Heart left ventricle (tissue), 16 donors: Measurements from ENCODE around the gene CANT1. TPM values are rescaled to one million over a fixed set of nuclear protein-coding genes. Genes with fewer than 3 reads are reported as not detected.
"Not testable (repeated sequence)": the region's sequence is repeated elsewhere in the genome, so short reads cannot be mapped to it uniquely, and the experiment has no call there.

Experiments
- ATAC-seq, 4 donors: fragments of 200-7000 bp; cut with Tn5 transposase; one replicate each; pipeline ENCODE4 v1.9.1; 2020 to 2022; ENCODE audit warnings: moderate library complexity in 4 of 4, mild to moderate bottlenecking in 3 of 4, moderate number of reproducible peaks in 1 of 4
- DNase-seq, 5 donors: peaks; one replicate each; pipeline ENCODE4 v3.0.0-alpha.2; 2020
- H3K27ac ChIP-seq, 12 donors: fragments of 200-600 bp; sonication (generic) in 4 of 12; one replicate each; pipeline versions ENCODE4 v1.5.0 to v1.8.0; 2016 to 2022; ENCODE audit warnings: mild to moderate bottlenecking in 2 of 12
- H3K27me3 ChIP-seq, 9 donors: fragments of 200-600 bp; sonication (generic) in 2 of 9; one replicate each; pipeline versions ENCODE4 v1.5.1 to v1.8.0; 2016 to 2022; ENCODE audit warnings: mild to moderate bottlenecking in 3 of 9
- H3K36me3 ChIP-seq, 9 donors: fragments of 200-600 bp; sonication (generic) in 2 of 9; one replicate each; pipeline versions ENCODE4 v1.5.0 to v1.8.0; 2018 to 2022; ENCODE audit warnings: mild to moderate bottlenecking in 2 of 9
- H3K4me1 ChIP-seq, 12 donors: fragments of 200-600 bp; sonication (generic) in 4 of 12; one replicate each; pipeline versions ENCODE4 v1.5.0 to v1.8.0; 2016 to 2022; ENCODE audit warnings: mild to moderate bottlenecking in 3 of 12
- H3K4me3 ChIP-seq, 12 donors: fragments of 200-600 bp; sonication (generic) in 4 of 12; one replicate each; pipeline versions ENCODE4 v1.5.0 to v1.8.0; 2017 to 2022; ENCODE audit warnings: mild to moderate bottlenecking in 9 of 12, moderate library complexity in 4 of 12
- H3K9me3 ChIP-seq, 12 donors: fragments of 200-600 bp; sonication (generic) in 4 of 12; one replicate each; pipeline versions ENCODE4 v1.5.0 to v1.8.0; 2016 to 2022; ENCODE audit warnings: mild to moderate bottlenecking in 1 of 12
- CTCF ChIP-seq, 12 donors: fragments of 200-600 bp; sonication (generic) in 4 of 12; IDR thresholded peaks; one replicate each; pipeline versions ENCODE4 v1.5.0 to v1.8.0; 2018 to 2022; ENCODE audit warnings: antibody characterized with exemption in 12 of 12, mild to moderate bottlenecking in 5 of 12
- POLR2A ChIP-seq, 2 donors: fragments of 450-650 bp; IDR thresholded peaks; one replicate each; pipeline ENCODE4 v1.6.1; 2017; ENCODE audit warnings: antibody characterized with exemption in 2 of 2, mild to moderate bottlenecking in 2 of 2, moderate library complexity in 2 of 2
- WGBS, 4 donors: extraction: QIAGEN DNeasy Blood & Tissue Kit in 2 of 4; methylation state at CpG; one replicate each; pipeline versions ENCODE4 v1.1.5 to v1.1.7; 2013 to 2018; 5-methylcytosine and 5-hydroxymethylcytosine counted together
- intact Hi-C, 10 donors: fragments of 100-400 bp; cut with DNase I; formaldehyde crosslinking; loops; one replicate each; pipeline versions ENCODE4 v1.11.1 to v1.14.2; 2022
- polyA plus RNA-seq, 2 donors: library from polyadenylated mRNA; stranded (reverse); fragments of 200-250 nt; gene quantifications; one replicate each; pipeline ENCODE4 v1.2.3, GENCODE V29; 2013
- total RNA-seq, 9 donors: library from RNA; depleted of rRNA in 2 of 9; stranded (reverse); fragments of >200 nt in 2 of 9; fragmentation: NEBNext Ultra II Directional in 3 of 9; extraction: Animal tissue kit (Norgen Biotek cat#: 25700) in 3 of 9; gene quantifications; one replicate each; pipeline versions ENCODE4 v1.1.0 to v1.2.4, GENCODE V29; 2016 to 2023
- donor health status: ischemic (EF 13 %, LVEDD 7.1; RV severe dilation, severe dysfunction).
- donor health status: healthy with polysubstance abuse.
- donor health status: DM: no; HTN: yes; CAD: no.
- donor health status: DM: no; HTN: no; CAD: no.
- donor health status: ischemic (EF 25% LVEDD 6.9; RV normal size, moderate dysfunction).
- donor health status: ischemic (EF 25% LVEDD 5.7; RV mildly dilated, moderate dysfunction).
- donor health status: healthy.
- donor health status: DM: yes; HTN: yes; CAD: no.
- donor health status: ischemic (EF 35%, LVEDD 5.7; RV mildly dilated, moderate dysfunction).
- donor health status: nonischemic (EF 11% LVEDD 7.7; RV severe dilation, severe dysfunction).
- donor health status: DM: yes; HTN: yes; CAD: no.
- donor health status: PGD.
- donor health status: ischemic (EF 29% LVEDD 5.4; RV normal size, mild dysfunction).
- donor health status: nonischemic (EF 23%, LVEDD 6.1; RV moderate dilation, normal function).

Gene CANT1
- total and polyA plus RNA-seq, 11 donors, result 5.1 to 46.2 (median 24.1) TPM

DNA sequence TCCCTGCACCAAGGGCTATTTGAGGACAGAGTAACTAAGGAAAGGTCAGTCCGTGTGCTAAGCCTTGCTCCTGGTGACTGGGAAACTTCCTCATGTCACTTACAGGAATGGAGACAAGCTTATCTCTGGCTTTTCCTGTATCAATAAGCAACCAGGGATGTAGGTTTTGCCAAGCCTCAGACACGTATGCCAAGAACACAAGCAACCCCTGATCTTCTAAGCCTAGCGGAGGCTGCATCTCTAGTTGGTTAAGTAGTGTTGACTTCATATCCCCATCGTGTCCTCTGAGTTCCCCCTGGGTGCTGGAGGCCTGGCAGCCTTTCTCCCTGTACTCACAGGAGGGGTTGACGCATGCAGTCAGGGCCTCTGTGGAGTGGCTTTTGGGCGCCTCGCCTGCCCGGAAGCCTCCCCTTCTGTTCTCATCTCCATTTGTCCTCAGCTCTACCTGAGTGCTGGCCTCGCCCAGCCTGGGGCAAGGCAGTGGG is 13.0 kb upstream of the CANT1 start:
- TF ChIP-seq CTCF (IDR thresholded peaks at IDR 0.05) (no peak), POLR2A (IDR thresholded peaks at IDR 0.05) (peak in 1 of 2 donors; percentile 32)
- intact Hi-C loops, result loop anchor here in 4 of 10 donors (5.0 to 10.0 kb wide), 4 partner anchors 55 to 372 kb away; no protein-coding TSS in a partner anchor
- H3K4me1 ChIP-seq, result peaks cover 4 to 80% (median 72%) of the 10 kb centered on the region in 12 donors
- H3K27ac ChIP-seq, result peak overlapping the region; percentile 55 to 98 (median 90)
- 23 to 46% (median 36%) methylated on average over 9 of the region's 9 CpGs for WGBS, 4 donors
- peaks cover 0 to 34% (median 0%) of the 10 kb centered on the region in 9 donors for H3K27me3 ChIP-seq
- DNase-seq (peak; percentile 68 to 92 (median 68)), ATAC-seq (peak; percentile 41 to 74 (median 60))
- no peaks in the 10 kb centered on the region for H3K9me3 ChIP-seq
- H3K36me3 ChIP-seq, result no peaks in the 10 kb centered on the region
- H3K4me3 ChIP-seq, result peak overlapping the region in 4 of 12 donors; percentile 15 to 85 (median 83)

DNA sequence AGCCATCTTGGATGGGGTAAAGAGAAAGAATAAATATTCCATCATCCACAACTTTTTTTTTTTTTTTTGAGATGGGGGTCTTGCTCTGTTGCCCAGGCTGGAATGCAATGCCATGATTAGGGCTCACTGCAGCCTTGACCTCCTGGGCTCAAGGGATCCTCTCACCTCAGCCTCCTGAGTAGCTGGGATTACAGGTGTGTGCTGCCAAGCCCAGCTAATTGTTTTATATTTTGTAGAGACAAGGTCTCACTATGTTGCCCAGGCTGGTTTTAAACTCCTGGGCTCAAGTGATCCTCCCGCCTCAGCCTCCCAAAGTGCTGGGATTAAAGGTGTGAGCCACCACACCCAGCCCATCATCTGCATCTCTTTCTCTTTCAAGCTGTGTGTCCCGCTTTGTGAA is 12.4 kb upstream of the CANT1 start:
- DNase-seq, H3K36me3 ChIP-seq, ATAC-seq, H3K9me3 ChIP-seq, H3K4me3 ChIP-seq: not testable (repeated sequence)
- 83 to 91% (median 89%) methylated on average over 2 of the region's 2 CpGs for WGBS, 4 donors
- Histone ChIP-seq H3K4me1 (peaks cover 0 to 74% (median 66%) of the 10 kb centered on the region in 12 donors), H3K27ac (peak overlapping the region; percentile 55 to 98 (median 90)), H3K27me3 (peaks cover 0 to 34% (median 0%) of the 10 kb centered on the region in 9 donors)
- intact Hi-C loops, result loop anchor here in 6 of 10 donors (2.0 to 10.0 kb wide), 7 partner anchors 17 to 373 kb away; no protein-coding TSS in a partner anchor

DNA sequence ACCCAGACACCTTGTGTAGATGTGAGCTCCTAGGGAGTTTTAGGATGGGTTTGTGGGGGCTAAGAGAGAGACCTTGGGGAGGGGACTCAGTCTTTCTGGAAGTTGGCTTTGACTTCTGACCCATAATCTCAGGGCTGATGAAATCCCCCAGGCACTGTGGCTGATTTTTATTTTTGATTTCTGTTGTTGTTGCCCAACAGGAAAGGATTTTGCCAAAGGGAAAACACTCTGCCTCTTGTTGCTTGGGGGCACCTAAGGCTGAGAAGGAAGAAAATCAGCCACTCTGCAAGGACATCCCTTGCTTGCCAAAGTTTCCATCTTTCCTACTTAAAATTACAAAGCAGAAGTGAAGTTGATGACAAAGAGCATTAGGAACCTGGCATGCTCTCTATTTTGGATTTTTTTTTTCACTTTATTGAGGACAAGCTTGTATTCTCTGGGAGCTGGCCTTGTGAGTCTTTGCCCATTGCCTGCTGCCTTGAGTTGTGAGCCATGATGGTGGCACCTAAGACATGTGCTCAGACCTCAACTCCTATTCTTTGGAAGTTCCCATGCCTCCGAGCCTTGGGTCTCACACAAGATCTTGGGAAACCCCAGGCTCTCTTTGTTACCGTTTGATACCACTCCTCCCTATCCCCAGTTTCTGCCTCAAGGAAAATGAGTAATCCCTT is 11.2 kb upstream of the CANT1 start:
- ATAC-seq (no peak), DNase-seq (peak in 1 of 5 donors; percentile 11)
- Histone ChIP-seq H3K27me3 (peaks cover 0 to 34% (median 0%) of the 10 kb centered on the region in 9 donors), H3K4me3 (peak overlapping the region in 1 of 12 donors; percentile 1), H3K36me3 (no peaks in the 10 kb centered on the region), H3K4me1 (peaks cover 0 to 62% (median 55%) of the 10 kb centered on the region in 12 donors), H3K9me3 (no peaks in the 10 kb centered on the region), H3K27ac (peak overlapping the region in 11 of 12 donors; percentile 14 to 98 (median 80))
- WGBS, 4 donors, result 63 to 77% (median 69%) methylated on average over 2 of the region's 2 CpGs
- intact Hi-C loops, result loop anchor here in 6 of 10 donors (2.0 to 10.0 kb wide), 7 partner anchors 18 to 374 kb away; no protein-coding TSS in a partner anchor
- TF ChIP-seq CTCF (IDR thresholded peaks at IDR 0.05) (no peak), POLR2A (IDR thresholded peaks at IDR 0.05) (no peak)

DNA sequence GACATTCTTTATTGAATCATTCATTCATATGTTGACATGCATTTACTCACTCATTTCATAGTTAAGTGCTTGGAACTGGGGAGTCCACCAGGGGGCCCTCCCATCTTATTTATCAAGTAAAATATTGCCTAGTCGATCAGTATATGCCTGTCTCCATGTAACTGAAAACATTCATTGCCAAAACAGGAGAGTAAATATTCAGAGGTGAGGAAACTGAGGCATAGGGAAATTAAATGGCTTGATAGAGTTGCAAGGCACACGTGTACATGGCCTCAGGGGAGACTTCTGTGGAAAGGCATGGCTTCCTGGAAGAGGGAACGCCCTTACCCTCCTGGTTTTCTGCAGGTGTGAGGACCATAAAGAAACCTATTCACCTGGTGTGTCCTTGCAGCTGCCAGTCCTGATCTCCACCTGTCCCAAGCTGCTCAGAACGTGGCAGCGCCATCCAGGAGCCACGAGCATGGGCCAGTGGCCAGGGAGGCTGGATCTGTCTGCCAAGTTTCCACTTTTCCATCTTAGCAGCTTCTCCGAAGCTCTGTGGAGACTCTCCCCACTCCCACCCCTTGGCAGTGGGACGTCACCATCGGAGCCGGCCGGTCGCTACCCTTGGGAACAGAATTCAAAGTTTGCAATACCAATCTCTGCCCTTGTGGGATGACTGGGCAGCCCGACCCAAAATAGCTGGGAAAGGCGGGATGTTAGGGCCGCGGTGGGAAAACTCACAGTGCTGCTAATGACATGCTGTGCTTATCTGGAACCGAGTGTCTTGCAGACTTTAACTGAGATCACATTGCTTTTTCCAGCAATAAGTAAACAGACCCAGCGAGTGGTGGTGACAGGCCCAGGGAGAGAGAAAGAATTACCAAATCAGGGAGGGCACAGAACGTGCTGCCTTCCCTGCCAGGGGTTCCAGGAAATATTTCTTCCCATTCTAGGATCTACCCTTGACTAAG is 10.3 kb upstream of the CANT1 start:
- TF ChIP-seq POLR2A (IDR thresholded peaks at IDR 0.05), result no peak
- TF ChIP-seq CTCF (IDR thresholded peaks at IDR 0.05), result peak; percentile 57 to 82 (median 75)
- Histone ChIP-seq H3K36me3 (no peaks in the 10 kb centered on the region), H3K27me3 (peaks cover 0 to 28% (median 0%) of the 10 kb centered on the region in 9 donors), H3K4me1 (peaks cover 0 to 54% (median 46%) of the 10 kb centered on the region in 12 donors), H3K27ac (peak overlapping the region; percentile 21 to 98 (median 80)), H3K4me3 (peak overlapping the region in 2 of 12 donors; percentile 1 to 10), H3K9me3 (no peaks in the 10 kb centered on the region)
- ATAC-seq (peak; percentile 29 to 44 (median 36)), DNase-seq (peak; percentile 58 to 86 (median 74))
- 17 to 23% (median 19%) methylated on average over 17 to 19 of the region's 19 CpGs for WGBS, 4 donors
- intact Hi-C loops, result loop anchor here (1.0 to 10.0 kb wide), 11 partner anchors 19 to 375 kb away; no protein-coding TSS in a partner anchor
